Measurements from ENCODE around the gene CXCR6.

- no peak for TF ChIP-seq CTCF (IDR thresholded peaks at IDR 0.05; ENCODE audit: insufficient read depth, low read depth, low read length)
- TF ChIP-seq EZH2 (IDR thresholded peaks at IDR 0.05; ENCODE audit: insufficient read depth, low read length), result no peak
Measured at GRCh38 chr3:45948881-45949280, 5.6 kb downstream of the CXCR6 start.
